GM19395 (cell line): ENCODE measurements around the gene STARD8.
"Not testable (repeated sequence)": the region's sequence is repeated elsewhere in the genome, so short reads cannot be mapped to it uniquely, and the experiment has no call there.

Experiments
- ATAC-seq: cut with Tn5 transposase; IDR thresholded peaks from one replicate; pipeline ENCODE4 v1.9.1; 2021; ENCODE audit warnings: mild to moderate bottlenecking, moderate library complexity; ENCODE audit not compliant: unreplicated experiment

The STARD8 gene

GRCh38 chrX:68686097-68686977 is 38.9 kb downstream of the STARD8 start:
- ATAC-seq: no peak

GRCh38 chrX:68688931-68689330 is 41.5 kb downstream of the STARD8 start:
- not testable (repeated sequence) for ATAC-seq

DNA sequence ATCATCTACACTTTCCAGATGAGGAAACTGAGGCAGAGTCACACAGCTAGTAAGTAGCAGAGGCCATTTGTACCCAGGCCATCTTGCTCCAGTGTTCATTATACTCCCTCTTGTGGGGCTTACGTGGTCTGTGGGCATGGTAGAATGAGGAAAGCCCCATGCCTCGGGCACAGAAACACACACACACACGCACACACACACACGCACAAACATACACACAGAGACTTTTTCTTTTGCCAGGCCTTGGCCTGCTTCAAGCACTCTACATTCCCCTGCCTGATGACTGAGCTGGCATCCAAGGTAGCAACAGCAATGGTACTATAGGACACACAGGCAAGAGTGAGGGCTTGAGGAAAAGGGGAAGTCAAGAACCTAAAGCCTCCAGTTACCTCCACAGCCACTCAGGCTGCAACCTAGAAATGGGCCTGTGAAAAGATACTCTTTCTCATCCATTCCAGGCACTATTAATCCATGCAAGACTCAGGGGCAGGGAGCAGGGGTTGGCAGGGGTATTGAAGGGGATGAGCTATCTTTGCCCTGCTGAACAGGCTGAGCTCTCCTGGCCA is 43.6 kb downstream of the STARD8 start:
- ATAC-seq: no peak

GRCh38 chrX:68691921-68692320 is 44.5 kb downstream of the STARD8 start:
- ATAC-seq: no peak

DNA sequence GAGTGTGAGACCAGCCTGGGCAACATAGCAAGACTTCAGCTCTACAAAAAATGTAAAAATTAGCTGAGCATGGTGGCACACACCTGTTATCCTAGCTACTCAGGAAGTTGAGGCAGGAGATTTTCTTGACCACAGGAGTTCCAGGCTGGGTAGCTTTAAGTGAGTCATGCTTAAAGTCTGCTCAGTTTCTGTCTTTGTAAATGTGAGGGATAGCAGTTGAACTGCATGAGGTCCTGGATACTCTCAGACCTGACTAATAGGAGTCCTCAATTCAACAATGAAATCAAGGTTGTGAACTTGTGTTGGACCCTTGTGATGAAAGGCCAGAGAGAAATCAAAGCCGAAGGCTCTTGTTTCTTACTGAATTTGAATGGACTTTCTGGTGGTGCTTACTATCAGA is 45.2 kb downstream of the STARD8 start:
- no peak for ATAC-seq

DNA sequence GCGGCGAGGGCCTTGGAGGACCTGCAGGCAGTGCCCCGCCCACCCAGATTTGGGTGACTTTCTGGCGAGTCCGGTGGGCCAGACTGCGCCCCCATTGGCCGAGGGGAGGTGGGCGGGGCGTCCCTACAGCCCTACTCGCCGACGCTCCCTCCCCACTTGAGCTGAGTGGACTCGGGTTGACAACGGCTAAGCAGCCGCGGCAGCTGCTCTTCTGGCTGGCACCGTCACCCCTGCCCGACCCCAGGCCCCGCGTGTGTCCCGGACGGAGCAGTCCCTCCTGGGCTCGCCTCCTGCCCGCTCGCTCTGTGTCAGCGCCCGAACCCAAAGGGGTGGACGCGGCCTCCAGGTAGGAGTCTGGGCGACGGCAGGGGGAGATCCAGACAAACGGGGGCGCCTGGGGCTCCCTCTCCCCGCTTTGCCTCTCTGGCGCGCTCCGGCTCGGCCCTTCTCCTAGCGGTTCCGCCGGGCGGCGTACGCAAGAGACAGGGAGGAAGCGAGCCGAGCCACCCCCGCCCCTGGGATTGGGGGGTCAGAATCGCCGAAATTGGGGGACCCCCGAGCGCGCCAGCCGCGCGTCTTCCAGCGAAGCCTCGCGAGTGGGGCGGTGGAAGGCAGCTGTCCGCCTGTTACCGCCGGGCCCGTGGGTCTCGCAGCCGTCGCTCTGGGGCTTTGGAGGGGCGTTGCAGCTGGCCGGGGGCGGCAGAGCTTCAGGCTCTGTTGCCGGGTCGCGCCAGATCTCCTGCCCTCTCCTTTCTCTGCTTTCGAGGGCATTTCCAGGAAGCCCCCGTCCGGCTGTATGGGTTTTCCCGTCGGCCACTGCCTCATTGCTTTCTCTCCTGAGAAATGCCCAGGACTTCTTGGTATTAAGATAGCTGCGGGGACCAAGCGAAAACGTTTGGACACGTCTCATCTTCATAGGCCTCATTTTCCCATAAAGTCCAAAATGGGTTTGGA is 46.3 kb downstream of the STARD8 start:
- peak; percentile 45 for ATAC-seq

DNA sequence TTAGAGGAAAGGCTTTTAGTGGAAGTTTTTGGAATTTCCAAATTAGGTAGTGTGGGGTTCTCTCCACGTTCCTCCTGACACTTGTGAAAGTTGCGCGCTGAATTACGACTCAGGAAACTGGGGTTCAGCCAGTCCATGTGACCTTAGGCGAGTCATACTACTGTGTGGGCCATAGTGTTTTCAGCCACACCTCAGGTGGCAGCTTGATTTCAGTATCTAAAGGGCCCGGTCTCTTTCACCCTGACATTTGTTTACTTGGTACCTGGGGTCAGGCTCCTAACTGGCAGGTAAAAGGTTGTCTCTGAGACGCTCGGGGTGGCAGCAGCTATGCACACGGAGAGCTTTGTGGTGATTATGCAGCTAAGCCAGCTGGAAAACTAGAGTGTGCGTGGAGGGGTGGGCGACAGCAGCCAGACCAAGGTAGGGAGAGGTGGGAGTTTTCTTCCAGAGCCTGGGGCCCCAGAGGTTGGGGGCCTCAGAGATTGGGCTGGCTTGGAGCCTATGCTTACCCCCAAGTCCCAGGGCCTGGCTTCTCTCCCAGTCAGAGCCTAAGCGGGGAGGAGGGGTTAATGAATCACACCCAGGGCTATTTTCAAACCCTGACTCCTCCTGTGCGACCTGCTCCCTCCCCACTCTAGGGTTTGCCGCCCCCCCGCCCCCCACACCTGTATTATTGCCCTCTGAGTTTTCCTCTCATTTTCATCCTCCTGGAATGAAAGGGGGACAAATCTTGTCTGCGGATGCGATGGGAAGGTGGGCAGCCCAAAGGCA is 47.2 kb downstream of the STARD8 start:
- no peak for ATAC-seq

- ATAC-seq: no peak
These were observed 47.9 kb downstream of the STARD8 start for GRCh38 chrX:68695206-68695845.

GRCh38 chrX:68696267-68696990 is 49.0 kb downstream of the STARD8 start:
- no peak for ATAC-seq

DNA sequence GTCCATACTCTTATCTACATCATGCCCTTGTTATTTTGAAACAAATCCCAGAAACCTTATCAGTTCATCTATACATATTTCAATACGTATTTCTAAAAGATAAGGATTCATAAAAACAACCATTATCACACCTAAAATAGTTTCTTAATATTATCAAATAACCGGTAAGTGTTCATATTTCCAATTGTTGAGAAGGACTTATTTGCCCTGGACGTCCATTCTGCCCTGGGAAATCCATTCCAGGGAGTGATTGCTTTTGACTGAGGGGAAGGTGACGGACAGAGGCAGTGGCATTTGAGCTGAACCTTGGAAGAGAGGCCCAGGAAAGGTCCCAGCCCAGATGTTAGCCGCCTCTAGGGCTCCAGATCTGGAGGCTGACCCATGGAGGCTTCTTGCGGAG is 49.6 kb downstream of the STARD8 start:
- no peak for ATAC-seq

DNA sequence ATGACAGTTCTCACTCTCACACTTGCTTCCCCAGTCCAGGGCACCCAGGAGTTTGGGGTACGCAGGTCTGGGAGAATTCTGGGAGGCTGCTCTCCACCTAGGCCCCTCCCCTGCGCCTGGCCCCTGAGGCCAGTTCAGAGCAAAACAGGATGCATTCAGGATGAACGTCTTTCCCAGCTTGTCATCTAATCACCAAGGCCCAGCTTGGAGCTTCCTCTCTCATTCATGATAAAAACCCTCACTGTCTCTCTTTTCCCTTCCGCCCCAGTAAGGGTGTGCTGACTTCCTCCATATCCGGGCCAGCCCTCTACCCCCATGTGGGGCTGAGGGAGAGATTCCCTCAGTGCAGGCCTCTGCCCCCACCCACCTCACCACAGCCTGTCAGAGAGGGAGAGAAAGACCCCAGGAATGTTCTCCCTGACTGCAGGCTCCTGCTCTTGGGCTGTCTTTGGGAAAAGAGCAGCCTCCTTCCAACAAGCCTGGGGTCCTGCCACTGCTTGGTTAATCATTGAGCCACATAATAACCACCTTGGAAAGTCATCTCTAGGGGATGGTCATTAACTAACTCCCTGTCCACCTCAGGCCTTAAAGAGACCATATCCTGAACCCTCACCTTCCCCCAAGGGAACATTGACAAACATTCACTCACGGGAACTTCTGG is 50.1 kb downstream of the STARD8 start:
- no peak for ATAC-seq

DNA sequence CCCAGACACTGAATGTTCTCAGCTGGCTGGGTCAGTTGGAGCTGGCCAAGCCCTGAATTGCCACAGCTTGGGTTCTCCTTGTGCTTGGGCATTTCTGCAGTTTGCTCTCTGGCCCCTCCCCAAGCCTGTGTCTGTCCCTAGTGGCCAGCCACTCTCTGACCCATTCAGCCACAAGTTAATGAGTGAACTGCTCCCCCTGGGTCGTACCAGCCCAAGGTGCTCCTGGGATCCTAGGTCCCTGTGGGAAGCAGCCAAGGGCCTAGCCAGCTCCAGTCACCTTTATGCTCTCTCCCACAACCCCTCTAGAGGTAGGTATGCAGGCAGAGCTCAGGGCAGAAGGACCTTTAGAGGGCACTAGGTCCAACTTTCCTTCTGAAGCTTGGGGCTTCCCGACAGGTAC is 51.5 kb downstream of the STARD8 start:
- no peak for ATAC-seq

GRCh38 chrX:68699960-68700746 is 52.7 kb downstream of the STARD8 start:
- ATAC-seq: no peak

DNA sequence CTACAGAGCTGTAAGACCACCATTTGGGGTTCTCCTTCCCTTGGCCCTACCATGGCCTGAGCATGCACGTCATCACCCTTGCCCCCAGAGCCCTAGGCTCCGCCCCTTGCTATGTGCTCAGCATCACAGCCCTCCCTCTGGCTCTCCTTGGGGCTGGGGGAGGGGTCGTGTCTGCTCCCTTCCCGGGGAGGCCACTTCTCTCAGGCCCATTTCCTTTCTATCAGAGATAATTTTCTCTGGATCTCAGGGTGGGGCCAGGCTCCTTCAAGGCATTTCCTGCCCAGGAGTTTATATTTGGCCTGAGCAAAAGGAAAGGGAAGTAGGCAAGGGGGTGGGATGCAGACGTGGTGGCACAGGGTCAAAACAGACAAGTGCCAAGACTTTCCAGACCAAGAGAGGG is 55.9 kb downstream of the STARD8 start:
- no peak for ATAC-seq

DNA sequence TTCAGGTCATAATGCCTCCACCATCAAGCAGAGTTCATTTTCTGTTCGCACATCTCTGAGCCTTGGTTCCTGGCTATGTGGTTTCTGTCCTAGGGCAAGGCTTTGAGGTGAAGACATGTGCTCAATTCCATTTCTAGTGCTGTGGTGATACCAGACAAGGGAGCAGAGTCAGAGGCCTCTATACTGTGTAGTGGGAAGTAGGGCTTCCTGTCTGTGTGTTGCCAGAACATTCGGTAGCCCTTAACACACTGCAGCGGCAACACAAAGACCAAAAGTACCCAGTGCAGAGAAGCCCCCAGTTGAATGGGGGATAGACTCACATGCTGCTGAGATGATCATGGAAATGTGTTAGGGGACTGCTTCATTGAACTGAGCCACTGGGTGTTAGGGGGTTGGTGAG is 56.4 kb downstream of the STARD8 start:
- no peak for ATAC-seq

DNA sequence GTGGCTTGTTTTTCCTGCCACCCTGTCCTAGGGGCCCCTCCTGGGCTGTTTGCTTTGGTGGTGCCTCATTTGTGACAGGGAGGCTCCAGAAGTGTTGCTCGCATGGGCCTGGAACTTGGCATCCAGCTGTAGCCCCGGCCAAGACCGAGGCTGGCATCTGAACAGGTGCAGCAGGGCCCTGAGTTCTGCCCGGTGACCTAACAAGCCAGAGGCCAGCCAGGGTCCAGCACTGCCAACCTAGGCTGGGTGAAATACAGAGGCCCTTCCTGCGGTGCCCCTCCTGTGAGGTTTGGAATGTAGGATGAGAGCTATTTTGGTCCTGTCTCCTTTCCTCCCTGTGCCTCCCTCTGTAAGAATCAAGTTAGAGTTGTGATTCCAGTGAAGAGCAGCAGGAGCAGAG is 58.5 kb downstream of the STARD8 start:
- no peak for ATAC-seq

- ATAC-seq: no peak
These were observed 61.2 kb downstream of the STARD8 start for GRCh38 chrX:68708503-68709290.
